Large intestine (tissue), 3 donors: ENCODE measurements around the gene NIN. TPM values are rescaled to one million over a fixed set of nuclear protein-coding genes. Genes with fewer than 3 reads are reported as not detected.

Experiments
- DNase-seq, 2 donors: peaks; one replicate each; pipeline versions ENCODE4 v3.0.0 to v3.0.0-alpha.2; 2013
- H3K27ac ChIP-seq: one replicate; pipeline ENCODE4 v1.5.1; 2013; ENCODE audit warnings: low read length
- H3K27me3 ChIP-seq: 2 replicates; pipeline ENCODE4 v1.6.1; 2013; ENCODE audit warnings: low read length; ENCODE audit not compliant: control insufficient read depth, insufficient read depth
- H3K36me3 ChIP-seq: 2 replicates; pipeline ENCODE4 v1.6.1; 2013; ENCODE audit warnings: low read length; ENCODE audit not compliant: control insufficient read depth, insufficient read depth
- H3K4me1 ChIP-seq: one replicate; pipeline ENCODE4 v1.6.1; 2013; ENCODE audit warnings: low read length; ENCODE audit not compliant: control insufficient read depth, insufficient read depth
- H3K4me3 ChIP-seq: one replicate; pipeline ENCODE4 v1.5.1; 2013; ENCODE audit warnings: low read length
- H3K9me3 ChIP-seq: one replicate; pipeline ENCODE4 v1.6.1; 2013; ENCODE audit warnings: mild to moderate bottlenecking, low read depth, low read length, moderate library complexity; ENCODE audit not compliant: control insufficient read depth
- WGBS: methylation state at CpG from one replicate; pipeline ENCODE4 v1.1.5; 2013; ENCODE audit warnings: low lambda C conversion rate; ENCODE audit not compliant: insufficient coverage; 5-methylcytosine and 5-hydroxymethylcytosine counted together
- polyA plus RNA-seq: library from polyadenylated mRNA; unstranded; fragments of 120-200 nt; gene quantifications from one replicate; pipeline ENCODE4 v1.2.1, GENCODE V29; 2013

NIN gene
- polyA plus RNA-seq, 1 donor = 8.2 TPM

DNA sequence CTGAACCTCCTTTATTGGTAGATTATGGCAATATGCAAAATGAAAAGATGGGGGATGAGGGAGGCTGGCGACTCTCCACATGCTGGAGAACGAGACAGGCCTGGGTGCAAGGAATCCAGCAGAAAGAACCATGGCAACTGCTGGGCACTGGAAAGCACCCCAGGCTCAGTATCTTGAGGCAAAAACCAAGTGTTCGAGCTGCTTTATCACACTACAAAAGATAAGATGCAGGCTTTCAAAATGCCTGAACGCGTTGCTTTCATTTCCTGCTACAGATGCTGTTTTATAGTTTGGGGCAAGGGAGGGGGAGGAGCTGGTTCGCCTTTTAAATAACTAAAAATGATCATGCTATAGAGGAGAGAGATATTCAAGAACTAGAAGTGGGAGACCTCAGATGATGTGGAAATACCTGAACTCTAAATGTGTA, 38.9 kb downstream of the NIN start:
- H3K4me3 ChIP-seq = no peak overlapping the region
- WGBS = 87% methylated on average over 3 of the region's 6 CpGs
- no peaks in the 10 kb centered on the region for H3K4me1 ChIP-seq
- no peak overlapping the region for H3K27ac ChIP-seq
- no peaks in the 10 kb centered on the region for H3K36me3 ChIP-seq
- peaks cover 21% of the 10 kb centered on the region for H3K27me3 ChIP-seq
- no peaks in the 10 kb centered on the region for H3K9me3 ChIP-seq
- DNase-seq = no peak

DNA sequence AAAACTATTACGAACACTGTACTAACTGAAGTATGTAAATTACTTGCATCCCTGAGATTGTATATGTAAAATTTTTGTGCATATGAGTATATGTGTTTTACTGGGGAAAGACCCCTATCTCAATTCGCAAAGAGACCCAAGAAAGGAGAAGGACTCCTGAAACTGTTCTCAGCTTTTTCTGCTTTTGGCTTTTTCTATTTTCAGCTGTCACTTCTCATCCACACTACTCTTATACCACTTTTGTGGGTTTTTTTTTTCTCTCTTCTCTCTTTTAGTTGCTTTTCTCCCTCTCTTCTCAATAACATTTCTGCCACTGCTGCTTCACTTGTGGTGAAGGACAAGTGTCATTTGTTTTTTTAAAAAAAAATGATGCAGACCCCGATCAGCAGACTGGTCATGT, 39.8 kb downstream of the NIN start:
- H3K4me3 ChIP-seq = no peak overlapping the region
- H3K9me3 ChIP-seq = no peaks in the 10 kb centered on the region
- no peak for DNase-seq
- H3K27me3 ChIP-seq = peaks cover 14% of the 10 kb centered on the region
- H3K4me1 ChIP-seq = no peaks in the 10 kb centered on the region
- no peaks in the 10 kb centered on the region for H3K36me3 ChIP-seq
- no peak overlapping the region for H3K27ac ChIP-seq
- 92% methylated on average over 2 of the region's 3 CpGs for WGBS

DNA sequence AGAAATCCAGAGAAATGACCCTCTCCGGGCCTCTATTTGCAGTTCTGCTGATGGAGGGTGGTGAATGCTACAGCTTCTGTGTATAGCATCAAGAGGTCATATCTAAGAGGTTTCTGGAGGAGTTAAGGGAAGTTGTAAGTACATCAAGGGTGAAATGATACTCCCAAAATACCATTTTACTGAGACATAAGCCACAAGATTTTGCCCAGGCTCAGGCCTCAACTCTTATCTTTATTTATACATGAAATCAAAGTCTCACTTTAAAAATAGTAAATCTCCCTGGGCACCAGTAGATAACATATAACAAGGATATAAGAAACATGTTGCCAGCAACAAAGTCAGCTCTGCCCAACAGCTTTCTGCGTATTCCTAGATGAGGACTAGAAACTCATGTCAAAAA, 40.4 kb downstream of the NIN start:
- no peaks in the 10 kb centered on the region for H3K4me1 ChIP-seq
- no peak for DNase-seq
- no peak overlapping the region for H3K27ac ChIP-seq
- no peaks in the 10 kb centered on the region for H3K36me3 ChIP-seq
- H3K9me3 ChIP-seq = no peaks in the 10 kb centered on the region
- H3K27me3 ChIP-seq = peaks cover 16% of the 10 kb centered on the region
- WGBS = no CpG with 5 or more reads among the region's 2 CpGs
- H3K4me3 ChIP-seq = no peak overlapping the region

GRCh38 chr14:50786751-50787464, 44.1 kb downstream of the NIN start:
- H3K4me1 ChIP-seq = no peaks in the 10 kb centered on the region
- 81% methylated on average over 2 of the region's 3 CpGs for WGBS
- H3K27ac ChIP-seq = no peak overlapping the region
- peaks cover 9% of the 10 kb centered on the region for H3K27me3 ChIP-seq
- no peak for DNase-seq
- no peaks in the 10 kb centered on the region for H3K36me3 ChIP-seq
- H3K9me3 ChIP-seq = no peaks in the 10 kb centered on the region
- no peak overlapping the region for H3K4me3 ChIP-seq

GRCh38 chr14:50785457-50786063, 45.4 kb downstream of the NIN start:
- Histone ChIP-seq H3K36me3 (no peaks in the 10 kb centered on the region), H3K27ac (no peak overlapping the region), H3K4me3 (no peak overlapping the region), H3K9me3 (no peaks in the 10 kb centered on the region), H3K4me1 (no peaks in the 10 kb centered on the region), H3K27me3 (peaks cover 9% of the 10 kb centered on the region)
- 100% methylated on average over 1 of the region's 8 CpGs for WGBS
- DNase-seq = no peak

- H3K27ac ChIP-seq = no peak overlapping the region
- no peaks in the 10 kb centered on the region for H3K9me3 ChIP-seq
- H3K4me3 ChIP-seq = no peak overlapping the region
- H3K36me3 ChIP-seq = no peaks in the 10 kb centered on the region
- DNase-seq = no peak
- H3K4me1 ChIP-seq = no peaks in the 10 kb centered on the region
- peaks cover 9% of the 10 kb centered on the region for H3K27me3 ChIP-seq
- no CpG with 5 or more reads among the region's 16 CpGs for WGBS
Measured at GRCh38 chr14:50784683-50785456, 46.1 kb downstream of the NIN start.

GRCh38 chr14:50783563-50783962, 47.4 kb downstream of the NIN start:
- H3K4me1 ChIP-seq = no peaks in the 10 kb centered on the region
- peaks cover 9% of the 10 kb centered on the region for H3K27me3 ChIP-seq
- H3K9me3 ChIP-seq = no peaks in the 10 kb centered on the region
- H3K27ac ChIP-seq = no peak overlapping the region
- no peaks in the 10 kb centered on the region for H3K36me3 ChIP-seq
- no peak for DNase-seq
- H3K4me3 ChIP-seq = no peak overlapping the region
- WGBS = 60% methylated on average over 1 of the region's 2 CpGs

- no peaks in the 10 kb centered on the region for H3K9me3 ChIP-seq
- no CpG with 5 or more reads among the region's 4 CpGs for WGBS
- H3K27ac ChIP-seq = no peak overlapping the region
- DNase-seq = no peak
- H3K36me3 ChIP-seq = no peaks in the 10 kb centered on the region
- no peak overlapping the region for H3K4me3 ChIP-seq
- H3K4me1 ChIP-seq = no peaks in the 10 kb centered on the region
- H3K27me3 ChIP-seq = peaks cover 3% of the 10 kb centered on the region
Measured at GRCh38 chr14:50780393-50780792, 50.6 kb downstream of the NIN start.

GRCh38 chr14:50778721-50779483, 52.1 kb downstream of the NIN start:
- no peak overlapping the region for H3K4me3 ChIP-seq
- H3K4me1 ChIP-seq = no peaks in the 10 kb centered on the region
- DNase-seq = no peak
- H3K36me3 ChIP-seq = no peaks in the 10 kb centered on the region
- WGBS = 86% methylated on average over 1 of the region's 8 CpGs
- no peaks in the 10 kb centered on the region for H3K9me3 ChIP-seq
- H3K27me3 ChIP-seq = no peaks in the 10 kb centered on the region
- no peak overlapping the region for H3K27ac ChIP-seq

DNA sequence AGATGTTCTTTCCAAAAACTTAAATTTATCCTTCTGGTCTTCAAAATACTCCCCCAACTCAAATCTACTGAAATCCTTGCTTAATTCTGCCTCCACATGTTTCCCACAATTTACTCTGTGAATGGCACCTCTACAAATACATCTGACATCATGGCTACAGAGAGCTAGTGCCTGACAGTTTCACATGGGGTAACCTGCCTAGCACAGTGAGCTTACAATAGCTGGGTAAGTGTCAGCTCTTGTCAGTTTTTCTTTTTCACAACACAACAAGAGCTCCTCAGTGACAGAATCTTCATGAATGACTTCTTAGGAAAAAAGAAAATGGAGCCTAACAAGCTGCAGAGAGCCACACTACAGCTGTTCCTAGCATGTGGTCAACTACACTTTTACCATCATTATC, 54.4 kb downstream of the NIN start:
- no peaks in the 10 kb centered on the region for H3K36me3 ChIP-seq
- no peaks in the 10 kb centered on the region for H3K9me3 ChIP-seq
- no peak for DNase-seq
- no peaks in the 10 kb centered on the region for H3K4me1 ChIP-seq
- H3K27me3 ChIP-seq = no peaks in the 10 kb centered on the region
- no peak overlapping the region for H3K4me3 ChIP-seq
- H3K27ac ChIP-seq = no peak overlapping the region
